Smooth muscle cell (in vitro differentiated cells): ENCODE results near the gene HIVEP2. TPM values are rescaled to one million over a fixed set of nuclear protein-coding genes. Genes with fewer than 3 reads are reported as not detected.

Experiments used
- DNase-seq: peaks from one replicate; lab custom pipeline; 2025; ENCODE audit not compliant: unreplicated experiment; lab: John Stamatoyannopoulos, UW
- H2AFZ ChIP-seq: fragments of 200-600 bp; sonication (generic); 2 replicates; pipeline ENCODE4 v1.6.0; 2016; ENCODE audit warnings: antibody characterized with exemption, low read depth, mild to moderate bottlenecking
- H3F3A ChIP-seq: fragments of 200-600 bp; sonication (generic); 2 replicates; pipeline ENCODE4 v1.6.0; 2017; ENCODE audit warnings: antibody characterized with exemption, low read depth
- H3K27ac ChIP-seq: fragments of 200-600 bp; sonication (generic); 2 replicates; pipeline ENCODE4 v1.5.1; 2016; ENCODE audit warnings: low read depth, mild to moderate bottlenecking
- H3K27me3 ChIP-seq: fragments of 200-600 bp; sonication (generic); 2 replicates; pipeline ENCODE4 v1.6.1; 2016; ENCODE audit warnings: low read depth, mild to moderate bottlenecking
- H3K36me3 ChIP-seq: fragments of 200-600 bp; sonication (generic); 2 replicates; pipeline ENCODE4 v1.5.1; 2016; ENCODE audit warnings: low read depth
- H3K4me1 ChIP-seq: fragments of 200-600 bp; sonication (generic); 2 replicates; pipeline ENCODE4 v1.5.1; 2016; ENCODE audit warnings: low read depth
- H3K4me2 ChIP-seq: fragments of 200-600 bp; sonication (generic); 2 replicates; pipeline ENCODE4 v1.6.0; 2016; ENCODE audit warnings: mild to moderate bottlenecking
- H3K4me3 ChIP-seq: fragments of 200-600 bp; sonication (generic); 2 replicates; pipeline ENCODE4 v1.5.1; 2016; ENCODE audit warnings: mild to moderate bottlenecking
- H3K79me2 ChIP-seq: fragments of 200-600 bp; sonication (generic); 2 replicates; pipeline ENCODE4 v1.6.0; 2016; ENCODE audit warnings: low read depth, mild to moderate bottlenecking
- H3K9ac ChIP-seq: fragments of 200-600 bp; sonication (generic); 2 replicates; pipeline ENCODE4 v1.6.0; 2016; ENCODE audit warnings: low read depth
- H3K9me3 ChIP-seq: fragments of 200-600 bp; sonication (generic); replicated peaks from 2 replicates; pipeline ENCODE4 v1.5.1; 2016; ENCODE audit warnings: low read depth
- H4K20me1 ChIP-seq: fragments of 200-600 bp; sonication (generic); 2 replicates; pipeline ENCODE4 v1.6.0; 2016; ENCODE audit warnings: low read depth
- CTCF ChIP-seq: fragments of 200-600 bp; sonication (generic); IDR thresholded peaks from 2 replicates; pipeline ENCODE4 v1.5.1; 2017; ENCODE audit warnings: borderline replicate concordance, mild to moderate bottlenecking, antibody characterized with exemption; ENCODE audit not compliant: insufficient read depth, poor library complexity, severe bottlenecking
- WGBS: methylation state at CpG from one replicate; pipeline ENCODE4 v1.1.7; 2016; ENCODE audit warnings: low lambda C conversion rate; 5-methylcytosine and 5-hydroxymethylcytosine counted together
- polyA plus RNA-seq: library from polyadenylated mRNA; unstranded; fragments of >200 nt; fragmentation: Nextera tagmentation; extraction: Ambion mirVana; gene quantifications from 2 replicates; pipeline ENCODE4 v1.2.1, GENCODE V29; 2016
- total RNA-seq: library from RNA; depleted of rRNA; stranded (reverse); fragments of >200 nt; gene quantifications from 2 replicates; pipeline ENCODE4 v1.2.3, GENCODE V29; 2014

The HIVEP2 gene
- total and polyA plus RNA-seq, 2 experiments from 2014 or later: 3.2 to 12.5 TPM

- no peaks in the 10 kb centered on the region for H3K9me3 ChIP-seq
- no peaks in the 10 kb centered on the region for H3F3A ChIP-seq
- H2AFZ ChIP-seq: no peak overlapping the region
- no peak overlapping the region for H3K9ac ChIP-seq
- no peaks in the 10 kb centered on the region for H4K20me1 ChIP-seq
- H3K27me3 ChIP-seq: no peaks in the 10 kb centered on the region
- H3K79me2 ChIP-seq: no peaks in the 10 kb centered on the region
- no peak for TF ChIP-seq CTCF
- no peak overlapping the region for H3K4me2 ChIP-seq
- 92% methylated on average over 4 of the region's 4 CpGs for WGBS
- no peak overlapping the region for H3K4me3 ChIP-seq
- H3K27ac ChIP-seq: no peak overlapping the region
- no peaks in the 10 kb centered on the region for H3K36me3 ChIP-seq
- no peaks in the 10 kb centered on the region for H3K4me1 ChIP-seq
- no peak for DNase-seq
Observed at GRCh38 chr6:142958343-142958742, 13.4 kb upstream of the HIVEP2 start.

DNA sequence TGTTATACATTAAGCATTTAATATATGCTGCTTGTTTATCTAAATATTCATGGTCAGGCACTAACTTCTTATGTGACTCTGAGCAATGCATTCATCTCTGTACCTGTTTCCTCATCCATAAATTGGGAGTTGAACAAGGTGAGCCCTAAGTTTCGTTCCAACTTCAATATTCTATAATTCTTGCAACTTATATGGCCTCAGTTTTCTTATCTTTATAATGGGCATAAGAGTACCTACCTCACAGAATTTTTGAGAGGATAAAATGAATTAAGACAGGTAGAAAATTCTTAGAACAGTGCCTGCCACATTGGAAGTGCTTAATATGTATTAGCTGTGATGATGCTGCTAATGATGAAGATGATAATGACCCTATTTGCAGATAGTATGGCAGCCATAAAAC is 11.8 kb upstream of the HIVEP2 start:
- Histone ChIP-seq H4K20me1 (no peaks in the 10 kb centered on the region), H3K27ac (no peak overlapping the region), H2AFZ (no peak overlapping the region), H3F3A (no peaks in the 10 kb centered on the region), H3K36me3 (no peaks in the 10 kb centered on the region), H3K27me3 (peaks cover 4% of the 10 kb centered on the region), H3K4me1 (no peaks in the 10 kb centered on the region), H3K9me3 (no peaks in the 10 kb centered on the region), H3K4me3 (no peak overlapping the region), H3K79me2 (no peaks in the 10 kb centered on the region), H3K9ac (no peak overlapping the region), H3K4me2 (no peak overlapping the region)
- TF ChIP-seq CTCF: no peak
- 72% methylated on average over 1 of the region's 1 CpG for WGBS
- no peak for DNase-seq

DNA sequence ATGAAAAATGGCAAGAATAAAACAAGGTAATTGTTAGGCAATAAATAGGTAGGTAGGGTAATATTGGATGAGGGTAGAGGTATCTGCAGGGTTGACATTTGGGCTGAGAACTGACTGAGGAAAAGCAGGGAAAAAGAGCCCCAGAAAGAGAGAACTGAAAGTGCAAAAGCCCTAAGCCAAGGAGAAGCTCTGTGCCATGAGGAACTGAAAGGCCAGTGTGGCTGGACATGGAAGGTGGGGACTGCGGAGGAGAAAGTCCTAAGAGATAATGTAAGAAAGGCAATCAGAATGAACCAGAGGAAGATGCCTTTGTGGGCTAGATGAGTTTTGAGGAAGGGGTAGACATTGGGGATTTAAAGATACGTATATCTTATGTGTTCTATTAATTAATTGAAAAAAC is 9.9 kb upstream of the HIVEP2 start:
- no peaks in the 10 kb centered on the region for H4K20me1 ChIP-seq
- no peaks in the 10 kb centered on the region for H3K36me3 ChIP-seq
- no peak for TF ChIP-seq CTCF
- no peak overlapping the region for H3K9ac ChIP-seq
- DNase-seq: no peak
- H3K4me1 ChIP-seq: no peaks in the 10 kb centered on the region
- H3K27me3 ChIP-seq: peaks cover 17% of the 10 kb centered on the region
- 90% methylated on average over 2 of the region's 2 CpGs for WGBS
- no peak overlapping the region for H3K27ac ChIP-seq
- no peaks in the 10 kb centered on the region for H3F3A ChIP-seq
- no peak overlapping the region for H2AFZ ChIP-seq
- H3K9me3 ChIP-seq: no peaks in the 10 kb centered on the region
- no peaks in the 10 kb centered on the region for H3K79me2 ChIP-seq
- no peak overlapping the region for H3K4me3 ChIP-seq
- H3K4me2 ChIP-seq: no peak overlapping the region
